Body of pancreas (tissue), 4 donors: Measurements from ENCODE around the gene TMEM39A. TPM values are rescaled to one million over a fixed set of nuclear protein-coding genes. Genes with fewer than 3 reads are reported as not detected.

Source experiments
- ATAC-seq: fragments of 150-250 bp; one replicate; pipeline ENCODE4 v1.9.1; 2016
- DNase-seq, 4 donors: peaks; one replicate each; pipeline ENCODE4 v3.0.0-alpha.2; 2019
- H3K27ac ChIP-seq, 4 donors: fragments of 200-600 bp; sonication (generic); 1 replicate in 3 of 4; 2 replicates in 1 of 4; pipeline versions ENCODE4 v1.5.1 to v1.6.1; 2016 to 2019; ENCODE audit warnings: mild to moderate bottlenecking in 1 of 4, mixed read lengths in 1 of 4, moderate library complexity in 1 of 4
- H3K27me3 ChIP-seq, 2 donors: fragments of 200-600 bp; sonication (generic); one replicate each; pipeline ENCODE4 v1.6.0; 2016; ENCODE audit warnings: mild to moderate bottlenecking in 1 of 2
- H3K36me3 ChIP-seq, 2 donors: fragments of 200-600 bp; sonication (generic); replicated peaks in 1 of 2; 2 replicates each; pipeline ENCODE4 v1.5.1; 2016; ENCODE audit warnings: low read depth in 2 of 2; ENCODE audit not compliant: insufficient read depth in 1 of 2
- H3K4me1 ChIP-seq: fragments of 200-600 bp; sonication (generic); one replicate; pipeline ENCODE4 v1.6.0; 2016
- H3K4me3 ChIP-seq, 2 donors: fragments of 200-600 bp; sonication (generic); 1 replicate in 1 of 2; 2 replicates in 1 of 2; pipeline ENCODE4 v1.5.1; 2016 to 2019
- H3K9me3 ChIP-seq, 3 donors: fragments of 200-600 bp; sonication (generic); 1 replicate in 2 of 3; 2 replicates in 1 of 3; pipeline ENCODE4 v1.5.1; 2016
- CTCF ChIP-seq, 7 experiments: fragments of 450-650 bp in 4 of 7; fragments of 200-600 bp in 3 of 7; sonication (generic) in 3 of 7; IDR thresholded peaks; one replicate each; pipeline ENCODE4 v1.5.1; 2016 to 2019; ENCODE audit warnings: antibody characterized with exemption in 7 of 7
- POLR2A ChIP-seq, 3 donors: fragments of 450-650 bp; IDR thresholded peaks; one replicate each; pipeline ENCODE4 v1.6.1; 2016; ENCODE audit warnings: antibody characterized with exemption in 3 of 3, mild to moderate bottlenecking in 2 of 3
- WGBS, 2 donors: methylation state at CpG; one replicate each; pipeline ENCODE4 v1.1.5; 2017; 5-methylcytosine and 5-hydroxymethylcytosine counted together
- intact Hi-C: fragments of 100-400 bp; cut with DNase I; formaldehyde crosslinking; loops from one replicate; pipeline ENCODE4 v1.15.1; 2023
- total RNA-seq, 2 donors: library from RNA; depleted of rRNA; stranded (reverse); fragments of >200 nt; gene quantifications; one replicate each; pipeline ENCODE4 v1.1.0, GENCODE V29; 2016

TMEM39A gene
- total RNA-seq, 2 donors from 2014 or later = 50.1 to 85.4 TPM

- ATAC-seq = no peak
- WGBS, 2 donors = 57 to 78% methylated on average over 1 to 2 of the region's 2 CpGs
- Histone ChIP-seq H3K4me1 (no peaks in the 10 kb centered on the region), H3K9me3 (no peaks in the 10 kb centered on the region), H3K4me3 (no peak overlapping the region), H3K27ac (no peak overlapping the region), H3K36me3 (no peaks in the 10 kb centered on the region), H3K27me3 (no peaks in the 10 kb centered on the region)
- no peak for DNase-seq
- intact Hi-C loops = no loop called here
- TF ChIP-seq CTCF (IDR thresholded peaks at IDR 0.05) (no peak), POLR2A (IDR thresholded peaks at IDR 0.05) (no peak)
Measured at GRCh38 chr3:119405315-119405714, 58.1 kb downstream of the TMEM39A start.

GRCh38 chr3:119403201-119403600, 60.2 kb downstream of the TMEM39A start:
- H3K4me1 ChIP-seq = no peaks in the 10 kb centered on the region
- H3K9me3 ChIP-seq = no peaks in the 10 kb centered on the region
- ATAC-seq (no peak), DNase-seq (no peak)
- no peak for TF ChIP-seq POLR2A (IDR thresholded peaks at IDR 0.05)
- H3K27ac ChIP-seq = no peak overlapping the region
- no peak overlapping the region for H3K4me3 ChIP-seq
- WGBS, 2 donors = 69 to 96% methylated on average over 1 of the region's 1 CpG
- intact Hi-C loops = no loop called here
- no peaks in the 10 kb centered on the region for H3K27me3 ChIP-seq
- no peaks in the 10 kb centered on the region for H3K36me3 ChIP-seq

GRCh38 chr3:119402791-119403190, 60.6 kb downstream of the TMEM39A start:
- H3K36me3 ChIP-seq = no peaks in the 10 kb centered on the region
- H3K4me3 ChIP-seq = no peak overlapping the region
- intact Hi-C loops = no loop called here
- DNase-seq (no peak), ATAC-seq (no peak)
- H3K27ac ChIP-seq = no peak overlapping the region
- no peaks in the 10 kb centered on the region for H3K9me3 ChIP-seq
- TF ChIP-seq CTCF (IDR thresholded peaks at IDR 0.05) = no peak
- TF ChIP-seq POLR2A (IDR thresholded peaks at IDR 0.05) = no peak
- no peaks in the 10 kb centered on the region for H3K27me3 ChIP-seq
- no peaks in the 10 kb centered on the region for H3K4me1 ChIP-seq
- 75 to 78% methylated on average over 1 of the region's 1 CpG for WGBS, 2 donors

- Histone ChIP-seq H3K9me3 (no peaks in the 10 kb centered on the region), H3K36me3 (no peaks in the 10 kb centered on the region), H3K4me1 (no peaks in the 10 kb centered on the region), H3K27me3 (no peaks in the 10 kb centered on the region), H3K27ac (no peak overlapping the region), H3K4me3 (no peak overlapping the region)
- TF ChIP-seq CTCF (IDR thresholded peaks at IDR 0.05) = no peak
- no peak for TF ChIP-seq POLR2A (IDR thresholded peaks at IDR 0.05)
- 86 to 91% methylated on average over 35 to 36 of the region's 36 CpGs for WGBS, 2 donors
- intact Hi-C loops = no loop called here
- DNase-seq (no peak), ATAC-seq (no peak)
Measured at GRCh38 chr3:119401503-119402440, 61.6 kb downstream of the TMEM39A start.

- no peak overlapping the region for H3K4me3 ChIP-seq
- intact Hi-C loops = no loop called here
- no peaks in the 10 kb centered on the region for H3K9me3 ChIP-seq
- DNase-seq (no peak), ATAC-seq (no peak)
- WGBS, 2 donors = 98 to 99% methylated on average over 5 of the region's 5 CpGs
- no peaks in the 10 kb centered on the region for H3K27me3 ChIP-seq
- TF ChIP-seq POLR2A (IDR thresholded peaks at IDR 0.05) (no peak), CTCF (IDR thresholded peaks at IDR 0.05) (no peak)
- H3K27ac ChIP-seq = no peak overlapping the region
- H3K4me1 ChIP-seq = no peaks in the 10 kb centered on the region
- H3K36me3 ChIP-seq = no peaks in the 10 kb centered on the region
Measured at GRCh38 chr3:119401069-119401468, 62.3 kb downstream of the TMEM39A start.
